Right atrium auricular region (tissue), 2 donors: ENCODE data around the gene LBHD2. TPM values are rescaled to one million over a fixed set of nuclear protein-coding genes. Genes with fewer than 3 reads are reported as not detected.
"Not testable (repeated sequence)": the region's sequence is repeated elsewhere in the genome, so short reads cannot be mapped to it uniquely, and the experiment has no call there.

Experiments used
- DNase-seq: peaks from one replicate; pipeline ENCODE4 v3.0.0-alpha.2; 2019; ENCODE audit warnings: low spot score
- H3K27ac ChIP-seq, 2 donors: fragments of 200-600 bp; sonication (generic); 1 replicate in 1 of 2; 2 replicates in 1 of 2; pipeline ENCODE4 v1.5.1; 2016 to 2019
- H3K27me3 ChIP-seq, 2 donors: fragments of 200-600 bp; sonication (generic); one replicate each; pipeline versions ENCODE4 v1.5.1 to v1.6.0; 2017 to 2019
- H3K36me3 ChIP-seq: fragments of 200-600 bp; sonication (generic); one replicate; pipeline ENCODE4 v1.5.1; 2016
- H3K4me1 ChIP-seq, 2 donors: fragments of 200-600 bp; sonication (generic); one replicate each; pipeline versions ENCODE4 v1.5.1 to v1.6.0; 2017 to 2019
- H3K4me3 ChIP-seq, 2 donors: fragments of 200-600 bp; sonication (generic); 1 replicate in 1 of 2; 2 replicates in 1 of 2; pipeline ENCODE4 v1.5.1; 2017 to 2019; ENCODE audit warnings: mild to moderate bottlenecking in 1 of 2, moderate library complexity in 1 of 2
- H3K9me3 ChIP-seq, 2 donors: fragments of 200-600 bp; sonication (generic); one replicate each; pipeline ENCODE4 v1.5.1; 2019
- total RNA-seq, 2 donors: library from RNA; depleted of rRNA; stranded (reverse); fragments of >200 nt; gene quantifications; one replicate each; pipeline ENCODE4 v1.1.0, GENCODE V29; 2016
- TF ChIP-seq, protein P1 (sequence below), 2 donors: fragments of 200-600 bp; sonication (generic); IDR thresholded peaks; one replicate each; pipeline ENCODE4 v1.5.1; 2019; ENCODE audit warnings: antibody characterized with exemption in 2 of 2

Gene LBHD2
- total RNA-seq, 2 donors from 2014 or later: not detected

DNA sequence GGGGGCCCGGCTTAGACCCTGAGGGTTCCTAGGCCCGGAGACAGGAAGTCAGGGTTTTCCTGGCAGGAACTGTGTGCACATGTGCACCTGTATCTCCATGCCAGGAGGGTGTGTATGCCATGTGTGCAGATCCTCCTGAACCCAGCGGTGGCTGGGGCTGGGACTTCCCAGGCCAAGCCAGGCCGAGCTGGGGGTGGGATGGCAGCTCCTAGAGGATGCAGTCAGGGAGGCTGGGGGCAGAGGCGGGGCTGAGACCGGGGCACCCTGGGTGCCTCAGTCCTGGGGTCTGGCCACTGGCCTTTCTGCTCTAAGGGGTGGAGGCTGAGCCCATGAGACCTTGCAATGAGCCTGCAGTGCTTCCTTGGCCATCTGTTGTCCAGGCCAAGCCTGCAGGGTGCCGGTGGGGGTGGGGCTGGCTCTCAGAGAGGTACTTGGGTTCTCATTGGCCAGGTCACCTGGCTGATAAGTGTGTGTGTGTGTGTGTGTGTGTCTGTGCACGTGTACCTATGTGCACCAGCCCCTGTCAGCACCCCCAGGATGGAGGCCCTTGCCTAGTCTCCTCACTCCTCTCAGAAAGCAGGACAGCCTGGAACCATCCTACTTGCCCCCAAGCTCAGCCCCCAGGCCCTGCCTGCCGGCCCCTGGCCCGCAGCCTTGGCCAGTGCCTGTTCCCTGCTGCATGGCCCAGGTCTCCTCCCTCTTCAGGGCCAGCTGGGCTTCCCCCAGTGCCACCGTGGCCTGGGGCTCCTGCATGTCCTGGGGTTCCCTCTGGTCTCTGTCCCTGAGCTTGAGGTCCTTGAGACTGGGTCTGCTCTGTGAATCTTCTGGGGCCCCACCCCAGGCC lies 28.6 kb downstream of the LBHD2 start:
- H3K27ac ChIP-seq: no peak overlapping the region
- no peak for DNase-seq
- H3K4me1 ChIP-seq: peaks cover 0 to 36% of the 10 kb centered on the region in 2 donors

DNA sequence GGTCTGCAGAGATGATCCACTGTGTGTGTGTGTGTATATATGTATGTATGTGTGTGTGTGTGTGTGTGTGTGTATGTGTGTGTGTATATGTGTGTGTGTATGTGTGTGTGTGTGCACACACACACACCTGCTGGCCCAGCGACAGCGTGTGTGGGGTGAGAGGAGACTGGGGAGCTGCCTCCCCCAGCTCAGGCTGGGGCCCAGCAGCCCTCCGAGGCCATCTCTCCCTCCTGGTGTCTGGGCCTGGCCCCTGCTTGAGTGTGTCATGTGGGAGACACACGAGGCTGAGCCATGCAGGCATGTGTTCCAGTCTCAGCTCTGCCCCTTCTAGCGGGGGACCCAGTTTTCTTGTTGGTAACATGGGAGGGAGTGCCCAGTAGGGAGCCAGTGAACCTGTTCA lies 29.3 kb downstream of the LBHD2 start:
- TF ChIP-seq, protein P1, sequence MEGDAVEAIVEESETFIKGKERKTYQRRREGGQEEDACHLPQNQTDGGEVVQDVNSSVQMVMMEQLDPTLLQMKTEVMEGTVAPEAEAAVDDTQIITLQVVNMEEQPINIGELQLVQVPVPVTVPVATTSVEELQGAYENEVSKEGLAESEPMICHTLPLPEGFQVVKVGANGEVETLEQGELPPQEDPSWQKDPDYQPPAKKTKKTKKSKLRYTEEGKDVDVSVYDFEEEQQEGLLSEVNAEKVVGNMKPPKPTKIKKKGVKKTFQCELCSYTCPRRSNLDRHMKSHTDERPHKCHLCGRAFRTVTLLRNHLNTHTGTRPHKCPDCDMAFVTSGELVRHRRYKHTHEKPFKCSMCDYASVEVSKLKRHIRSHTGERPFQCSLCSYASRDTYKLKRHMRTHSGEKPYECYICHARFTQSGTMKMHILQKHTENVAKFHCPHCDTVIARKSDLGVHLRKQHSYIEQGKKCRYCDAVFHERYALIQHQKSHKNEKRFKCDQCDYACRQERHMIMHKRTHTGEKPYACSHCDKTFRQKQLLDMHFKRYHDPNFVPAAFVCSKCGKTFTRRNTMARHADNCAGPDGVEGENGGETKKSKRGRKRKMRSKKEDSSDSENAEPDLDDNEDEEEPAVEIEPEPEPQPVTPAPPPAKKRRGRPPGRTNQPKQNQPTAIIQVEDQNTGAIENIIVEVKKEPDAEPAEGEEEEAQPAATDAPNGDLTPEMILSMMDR (IDR thresholded peaks at IDR 0.05): no peak
- H3K27me3 ChIP-seq: no peaks in the 10 kb centered on the region
- H3K9me3 ChIP-seq: no peaks in the 10 kb centered on the region
- peaks cover 0 to 42% of the 10 kb centered on the region in 2 donors for H3K4me1 ChIP-seq
- no peak overlapping the region for H3K27ac ChIP-seq
- DNase-seq: no peak
- no peaks in the 10 kb centered on the region for H3K36me3 ChIP-seq
- H3K4me3 ChIP-seq: no peak overlapping the region

More for the DNA sequence above, 28.6 kb downstream of the LBHD2 start:
- TF ChIP-seq, protein P1 (IDR thresholded peaks at IDR 0.05): no peak
- no peaks in the 10 kb centered on the region for H3K36me3 ChIP-seq
- no peak overlapping the region for H3K4me3 ChIP-seq
- H3K27me3 ChIP-seq: no peaks in the 10 kb centered on the region
- no peaks in the 10 kb centered on the region for H3K9me3 ChIP-seq

DNA sequence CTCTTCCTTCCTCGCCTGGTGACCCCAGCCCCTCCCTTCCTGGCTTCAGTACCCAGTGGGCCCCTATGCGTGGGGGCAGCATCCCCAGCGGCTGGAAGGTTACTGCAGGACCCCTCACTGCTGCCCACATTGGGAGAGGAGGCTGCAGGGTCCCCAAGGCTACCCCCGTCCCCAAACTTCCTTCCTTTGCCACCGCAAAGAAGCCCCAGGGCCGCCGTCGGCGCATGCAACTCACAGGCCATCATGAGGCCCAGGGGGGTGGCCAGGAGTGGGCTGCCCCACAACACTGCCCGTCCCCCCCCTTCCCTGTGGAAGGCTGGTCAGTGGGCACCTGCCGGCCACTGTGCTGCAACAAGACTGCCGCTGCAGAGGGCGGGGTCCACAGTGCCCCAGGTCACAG lies 29.8 kb downstream of the LBHD2 start:
- Histone ChIP-seq H3K27ac (no peak overlapping the region), H3K27me3 (no peaks in the 10 kb centered on the region), H3K4me1 (peaks cover 0 to 47% of the 10 kb centered on the region in 2 donors), H3K4me3 (no peak overlapping the region), H3K9me3 (no peaks in the 10 kb centered on the region), H3K36me3 (no peaks in the 10 kb centered on the region)
- TF ChIP-seq, protein P1 (IDR thresholded peaks at IDR 0.05): no peak
- no peak for DNase-seq

DNA sequence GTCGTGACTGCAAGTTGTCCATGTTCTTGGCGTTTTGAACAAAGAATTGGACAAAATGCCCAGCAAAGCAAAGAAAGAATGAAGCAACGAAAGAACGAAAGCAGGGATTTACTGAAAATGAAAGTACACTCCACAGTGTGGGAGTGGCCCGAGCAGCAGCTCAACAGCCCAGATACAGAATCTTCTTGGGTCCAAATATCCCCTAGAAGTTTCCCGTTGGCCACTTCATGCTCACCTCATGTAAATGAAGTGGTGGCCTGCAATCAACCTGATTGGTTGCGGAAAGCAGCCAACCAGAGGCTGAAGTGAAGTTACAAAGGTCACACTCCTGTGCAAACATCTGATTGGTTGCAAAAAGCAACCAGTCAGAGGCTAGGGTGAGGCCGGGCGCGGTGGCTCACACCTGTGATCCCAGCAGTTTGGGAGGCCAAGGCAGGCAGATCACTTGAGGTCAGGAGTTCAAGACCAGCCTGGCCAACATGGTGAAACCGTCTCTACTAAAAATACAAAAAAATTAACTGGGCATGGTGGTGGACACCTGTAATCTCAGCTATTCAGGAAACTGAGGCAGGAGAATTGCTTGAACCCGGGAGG lies 31.2 kb downstream of the LBHD2 start:
- Histone ChIP-seq H3K4me1 (peaks cover 0 to 48% of the 10 kb centered on the region in 2 donors), H3K27ac (peak overlapping the region; percentile 35 to 48), H3K4me3 (peak overlapping the region in 1 of 2 donors; percentile 17)
- DNase-seq, H3K9me3 ChIP-seq, H3K36me3 ChIP-seq, H3K27me3 ChIP-seq: not testable (repeated sequence)

DNA sequence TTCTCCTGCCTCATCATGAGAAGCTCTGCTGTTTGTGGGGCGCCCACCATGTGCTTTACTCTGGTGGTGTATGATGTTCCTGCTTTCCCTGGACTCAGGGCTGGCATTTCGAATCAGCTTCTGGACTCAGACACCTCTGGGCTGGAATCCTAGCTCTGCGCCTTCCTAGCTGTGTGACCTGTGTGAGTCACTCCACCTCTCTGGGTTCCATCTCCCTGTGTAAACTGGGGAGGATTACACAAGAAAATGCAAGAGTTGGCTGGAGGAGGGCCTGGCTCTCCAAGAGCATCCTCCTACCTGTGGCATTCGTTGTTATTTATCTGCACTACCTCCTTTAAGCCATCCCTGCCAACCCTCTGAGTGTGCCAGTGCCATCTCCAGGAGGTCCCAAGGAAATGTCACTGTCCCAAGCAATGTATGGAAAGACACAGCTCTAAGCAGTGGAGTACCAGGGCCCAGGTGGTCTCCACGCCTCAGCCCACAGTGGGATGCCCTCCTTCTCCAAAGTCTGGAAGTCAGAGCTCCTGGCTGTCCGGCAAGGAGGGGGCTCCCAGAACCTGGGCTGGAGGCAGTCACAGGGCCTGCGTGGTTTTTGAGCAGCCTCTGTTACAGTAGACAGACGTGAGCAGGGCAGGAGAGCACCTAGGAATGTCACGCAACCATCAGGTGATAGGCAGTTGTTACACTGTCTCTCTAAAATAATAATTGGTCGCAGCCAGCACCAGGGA lies 32.0 kb downstream of the LBHD2 start:
- H3K4me1 ChIP-seq: peaks cover 0 to 47% of the 10 kb centered on the region in 2 donors
- no peak overlapping the region for H3K27ac ChIP-seq
- no peaks in the 10 kb centered on the region for H3K9me3 ChIP-seq
- no peak for DNase-seq
- TF ChIP-seq, protein P1 (IDR thresholded peaks at IDR 0.05): no peak
- no peak overlapping the region for H3K4me3 ChIP-seq
- H3K36me3 ChIP-seq: no peaks in the 10 kb centered on the region
- H3K27me3 ChIP-seq: no peaks in the 10 kb centered on the region

DNA sequence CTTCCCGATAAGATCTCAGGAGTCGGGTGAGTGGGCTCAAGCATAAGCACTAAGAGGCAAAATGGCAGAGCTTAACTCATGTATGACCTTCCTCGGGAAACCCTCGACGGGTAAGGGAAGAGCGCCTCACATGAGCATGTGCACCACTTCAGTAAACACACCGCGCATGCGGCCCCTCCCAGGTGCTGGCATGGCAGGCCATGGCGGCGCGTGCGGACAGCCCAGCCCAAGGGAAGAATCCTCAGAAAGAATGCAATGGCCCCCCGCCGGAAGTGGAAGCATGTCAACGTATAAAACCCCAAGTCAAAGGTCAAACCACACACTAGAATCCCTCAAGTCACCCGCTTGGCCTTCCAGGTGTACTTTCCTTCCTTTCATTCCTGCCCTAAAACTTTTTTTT lies 32.6 kb downstream of the LBHD2 start:
- TF ChIP-seq, protein P1 (IDR thresholded peaks at IDR 0.05): no peak
- DNase-seq: no peak
- no peaks in the 10 kb centered on the region for H3K27me3 ChIP-seq
- no peak overlapping the region for H3K27ac ChIP-seq
- H3K36me3 ChIP-seq: no peaks in the 10 kb centered on the region
- peaks cover 0 to 47% of the 10 kb centered on the region in 2 donors for H3K4me1 ChIP-seq
- no peak overlapping the region for H3K4me3 ChIP-seq
- H3K9me3 ChIP-seq: no peaks in the 10 kb centered on the region

DNA sequence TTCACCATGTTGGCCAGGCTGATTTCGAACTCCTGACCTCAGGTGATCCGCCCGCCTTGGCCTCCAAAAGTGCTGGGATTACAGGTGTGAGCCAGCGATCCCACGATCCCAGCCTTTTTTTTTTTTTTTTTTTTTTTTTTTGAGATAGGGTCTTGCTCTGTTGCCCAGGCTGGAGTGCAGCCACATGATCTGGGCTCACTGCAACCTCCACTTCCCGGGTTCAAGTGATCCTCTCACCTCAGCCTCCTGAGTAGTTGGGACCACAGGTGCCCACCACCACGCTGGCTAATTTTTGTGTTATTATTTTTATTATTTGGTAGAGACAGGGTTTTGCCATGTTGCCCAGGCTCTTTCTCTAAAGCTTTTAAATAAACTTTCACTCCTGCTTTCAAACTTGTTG lies 33.5 kb downstream of the LBHD2 start:
- not testable (repeated sequence) for H3K27ac ChIP-seq, H3K4me3 ChIP-seq, H3K9me3 ChIP-seq, DNase-seq, H3K27me3 ChIP-seq, H3K36me3 ChIP-seq
- peaks cover 0 to 50% of the 10 kb centered on the region in 2 donors for H3K4me1 ChIP-seq
